Thoracic aorta (tissue), 2 donors: Measurements from ENCODE around the gene PP2D1. TPM values are rescaled to one million over a fixed set of nuclear protein-coding genes. Genes with fewer than 3 reads are reported as not detected.
"Not testable (repeated sequence)": the region's sequence is repeated elsewhere in the genome, so short reads cannot be mapped to it uniquely, and the experiment has no call there.

Source experiments
- ATAC-seq: fragments of 150-250 bp; one replicate; pipeline ENCODE4 v1.8.0; 2017; ENCODE audit warnings: low read depth; ENCODE audit not compliant: insufficient number of reproducible peaks, low FRiP score
- DNase-seq: peaks from one replicate; pipeline ENCODE4 v3.0.0-alpha.2; 2020; ENCODE audit warnings: low spot score
- H3K27ac ChIP-seq, 2 donors: fragments of 200-600 bp; sonication (generic); 1 replicate in 1 of 2; 2 replicates in 1 of 2; pipeline ENCODE4 v1.5.1; 2016; ENCODE audit warnings: mild to moderate bottlenecking in 2 of 2, moderate library complexity in 2 of 2
- H3K27me3 ChIP-seq: fragments of 200-600 bp; sonication (generic); replicated peaks from 2 replicates; pipeline ENCODE4 v1.6.0; 2016; ENCODE audit warnings: mild to moderate bottlenecking; ENCODE audit not compliant: insufficient read depth
- H3K36me3 ChIP-seq: fragments of 200-600 bp; sonication (generic); one replicate; pipeline ENCODE4 v1.5.1; 2016
- H3K4me1 ChIP-seq, 2 donors: fragments of 200-600 bp; sonication (generic); 1 replicate in 1 of 2; 2 replicates in 1 of 2; pipeline versions ENCODE4 v1.5.1 to v1.6.0; 2016; ENCODE audit warnings: low read depth in 2 of 2, mild to moderate bottlenecking in 1 of 2; ENCODE audit not compliant: control insufficient read depth in 1 of 2
- H3K4me3 ChIP-seq: fragments of 200-600 bp; sonication (generic); 2 replicates; pipeline ENCODE4 v1.5.1; 2016; ENCODE audit warnings: mild to moderate bottlenecking
- H3K9me3 ChIP-seq: fragments of 200-600 bp; sonication (generic); 2 replicates; pipeline ENCODE4 v1.5.1; 2016
- CTCF ChIP-seq: fragments of 200-600 bp; sonication (generic); IDR thresholded peaks from one replicate; pipeline ENCODE4 v1.5.1; 2019; ENCODE audit warnings: antibody characterized with exemption
- total RNA-seq, 2 donors: library from RNA; depleted of rRNA; stranded (reverse); fragments of >200 nt; gene quantifications; one replicate each; pipeline versions ENCODE4 v1.1.0 to v1.2.3, GENCODE V29; 2016

The PP2D1 gene
- total RNA-seq, 2 donors from 2014 or later, result not detected

- TF ChIP-seq CTCF, result no peak
- H3K9me3 ChIP-seq, result no peaks in the 10 kb centered on the region
- H3K4me3 ChIP-seq, result no peak overlapping the region
- no peaks in the 10 kb centered on the region for H3K36me3 ChIP-seq
- no peak for DNase-seq
- no peak overlapping the region for H3K27ac ChIP-seq
- ATAC-seq, result no peak
- no peaks in the 10 kb centered on the region for H3K27me3 ChIP-seq
- peaks cover 11 to 42% of the 10 kb centered on the region in 2 donors for H3K4me1 ChIP-seq
Observed at GRCh38 chr3:19967208-19967607, 44.9 kb downstream of the PP2D1 start.

- H3K9me3 ChIP-seq, result no peaks in the 10 kb centered on the region
- H3K4me3 ChIP-seq, result no peak overlapping the region
- ATAC-seq, result no peak
- H3K36me3 ChIP-seq, result no peaks in the 10 kb centered on the region
- no peak overlapping the region for H3K27ac ChIP-seq
- no peaks in the 10 kb centered on the region for H3K27me3 ChIP-seq
- no peak for TF ChIP-seq CTCF
- DNase-seq, result no peak
- H3K4me1 ChIP-seq, result peaks cover 6 to 30% of the 10 kb centered on the region in 2 donors
Observed at GRCh38 chr3:19961960-19962359, 50.1 kb downstream of the PP2D1 start.

- ATAC-seq (no peak), DNase-seq (no peak)
- H3K9me3 ChIP-seq, result no peaks in the 10 kb centered on the region
- TF ChIP-seq CTCF, result no peak
- H3K27me3 ChIP-seq, result no peaks in the 10 kb centered on the region
- peaks cover 5 to 24% of the 10 kb centered on the region in 2 donors for H3K4me1 ChIP-seq
- no peaks in the 10 kb centered on the region for H3K36me3 ChIP-seq
- H3K4me3 ChIP-seq, result no peak overlapping the region
- no peak overlapping the region for H3K27ac ChIP-seq
Observed at GRCh38 chr3:19960696-19961095, 51.4 kb downstream of the PP2D1 start.

- no peak for TF ChIP-seq CTCF
- Histone ChIP-seq H3K4me3 (no peak overlapping the region), H3K27ac (no peak overlapping the region), H3K27me3 (no peaks in the 10 kb centered on the region), H3K9me3 (no peaks in the 10 kb centered on the region), H3K4me1 (peaks cover 5 to 29% of the 10 kb centered on the region in 2 donors), H3K36me3 (no peaks in the 10 kb centered on the region)
- ATAC-seq (no peak), DNase-seq (no peak)
Observed at GRCh38 chr3:19959505-19959904, 52.6 kb downstream of the PP2D1 start.

- H3K4me3 ChIP-seq, H3K36me3 ChIP-seq, H3K9me3 ChIP-seq, H3K27ac ChIP-seq, H3K27me3 ChIP-seq, DNase-seq, ATAC-seq: not testable (repeated sequence)
- H3K4me1 ChIP-seq, result peaks cover 5 to 35% of the 10 kb centered on the region in 2 donors
Observed at GRCh38 chr3:19957354-19957753, 54.7 kb downstream of the PP2D1 start.

- H3K4me3 ChIP-seq, result no peak overlapping the region
- no peaks in the 10 kb centered on the region for H3K27me3 ChIP-seq
- no peaks in the 10 kb centered on the region for H3K36me3 ChIP-seq
- DNase-seq, result no peak
- no peaks in the 10 kb centered on the region for H3K9me3 ChIP-seq
- H3K4me1 ChIP-seq, result peaks cover 16 to 50% of the 10 kb centered on the region in 2 donors
- no peak for TF ChIP-seq CTCF
- ATAC-seq, result no peak
- no peak overlapping the region for H3K27ac ChIP-seq
Observed at GRCh38 chr3:19954676-19955075, 57.4 kb downstream of the PP2D1 start.
